Loucy (cell line): ENCODE results near the gene RBM6.

Experiments
- H2AFZ ChIP-seq: fragments of 200-600 bp; sonication (generic); 2 replicates; pipeline ENCODE4 v1.6.0; 2016; ENCODE audit warnings: antibody characterized with exemption, mild to moderate bottlenecking, low read length, moderate library complexity
- H3F3A ChIP-seq: fragments of 200-600 bp; 2 replicates; pipeline ENCODE4 v1.6.0; 2016; ENCODE audit warnings: antibody characterized with exemption, low read depth, mild to moderate bottlenecking
- H3K27me3 ChIP-seq: fragments of 200-600 bp; sonication (generic); 2 replicates; pipeline ENCODE4 v1.6.1; 2014; ENCODE audit warnings: low read length, mild to moderate bottlenecking; ENCODE audit not compliant: insufficient read depth, poor library complexity, severe bottlenecking
- H3K36me3 ChIP-seq: fragments of 200-600 bp; sonication (generic); 2 replicates; pipeline ENCODE4 v1.6.1; 2016; ENCODE audit warnings: low read length; ENCODE audit not compliant: insufficient read depth
- H3K4me1 ChIP-seq: fragments of 200-600 bp; sonication (generic); 2 replicates; pipeline ENCODE4 v1.5.1; 2014; ENCODE audit warnings: low read length, mild to moderate bottlenecking; ENCODE audit not compliant: insufficient read depth, poor library complexity, severe bottlenecking
- H3K4me2 ChIP-seq: fragments of 200-600 bp; sonication (generic); 2 replicates; pipeline ENCODE4 v1.6.0; 2014; ENCODE audit warnings: antibody characterized with exemption, low read length, low read depth, mild to moderate bottlenecking; ENCODE audit not compliant: poor library complexity, severe bottlenecking
- H3K4me3 ChIP-seq: fragments of 200-600 bp; sonication (generic); 2 replicates; pipeline ENCODE4 v1.5.1; 2014; ENCODE audit warnings: low read length, mild to moderate bottlenecking, mixed read lengths; ENCODE audit not compliant: poor library complexity, severe bottlenecking
- H3K79me2 ChIP-seq: fragments of 200-600 bp; sonication (generic); 2 replicates; pipeline ENCODE4 v1.6.1; 2014; ENCODE audit warnings: low read length; ENCODE audit not compliant: insufficient read depth
- H3K9ac ChIP-seq: fragments of 200-600 bp; sonication (generic); 2 replicates; pipeline ENCODE4 v1.6.0; 2014; ENCODE audit warnings: mild to moderate bottlenecking, low read depth, low read length, moderate library complexity; ENCODE audit not compliant: poor library complexity, severe bottlenecking
- H3K9me2 ChIP-seq: fragments of 200-600 bp; sonication (generic); replicated peaks from 2 replicates; pipeline ENCODE4 v1.6.1; 2016; ENCODE audit warnings: low read depth, low read length, mixed read lengths
- H3K9me3 ChIP-seq: fragments of 200-600 bp; sonication (generic); 2 replicates; pipeline ENCODE4 v1.6.1; 2014; ENCODE audit warnings: mild to moderate bottlenecking, antibody characterized with exemption, low read length, low read depth; ENCODE audit not compliant: insufficient read depth
- H4K20me1 ChIP-seq: fragments of 200-600 bp; sonication (generic); 2 replicates; pipeline ENCODE4 v1.6.0; 2014; ENCODE audit warnings: antibody characterized with exemption, low read length, mild to moderate bottlenecking; ENCODE audit not compliant: insufficient read depth, poor library complexity, severe bottlenecking
- EZH2phosphoT487 ChIP-seq: fragments of 200-600 bp; IDR thresholded peaks from 2 replicates; pipeline ENCODE4 v1.6.1; 2018; ENCODE audit warnings: antibody characterized with exemption, mild to moderate bottlenecking, moderate library complexity, borderline replicate concordance
- TF ChIP-seq, protein P1 (sequence below): fragments of 200-600 bp; sonication (generic); conservative IDR thresholded peaks from 2 replicates; pipeline ENCODE4 v1.5.1; 2014; ENCODE audit warnings: mild to moderate bottlenecking, antibody characterized with exemption, low read length

The RBM6 gene

DNA sequence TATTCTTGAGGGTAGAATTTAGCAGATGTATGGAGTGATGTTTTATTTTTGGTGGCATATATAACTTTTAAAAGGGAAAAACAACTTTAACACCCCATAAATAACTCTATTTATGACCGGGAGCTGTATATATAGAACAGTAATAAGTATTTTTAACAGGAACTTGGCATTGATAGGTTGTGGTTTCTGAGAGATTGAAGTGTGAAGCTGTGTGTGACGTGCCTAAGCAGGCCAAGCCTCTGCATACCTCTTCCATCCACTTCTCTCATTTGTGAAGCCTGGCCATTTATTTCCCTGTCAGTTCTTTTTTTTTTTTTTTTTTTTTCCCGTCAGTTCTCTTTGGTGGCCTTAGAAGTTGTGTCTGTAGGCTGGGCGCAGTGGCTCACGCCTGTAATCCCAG is 171.8 kb downstream of the RBM6 start:
- H3K9me3 ChIP-seq = no peaks in the 10 kb centered on the region
- H3K27me3 ChIP-seq = no peaks in the 10 kb centered on the region
- H3K36me3 ChIP-seq = peaks cover 96% of the 10 kb centered on the region
- H3K9me2 ChIP-seq = no peaks in the 10 kb centered on the region
- H3K79me2 ChIP-seq = no peaks in the 10 kb centered on the region
- no peak overlapping the region for H2AFZ ChIP-seq
- H3K9ac ChIP-seq = no peak overlapping the region
- H3K4me3 ChIP-seq = no peak overlapping the region
- no peak for TF ChIP-seq EZH2phosphoT487
- no peaks in the 10 kb centered on the region for H3K4me1 ChIP-seq
- H3F3A ChIP-seq = no peaks in the 10 kb centered on the region
- no peaks in the 10 kb centered on the region for H4K20me1 ChIP-seq
- no peak overlapping the region for H3K4me2 ChIP-seq

DNA sequence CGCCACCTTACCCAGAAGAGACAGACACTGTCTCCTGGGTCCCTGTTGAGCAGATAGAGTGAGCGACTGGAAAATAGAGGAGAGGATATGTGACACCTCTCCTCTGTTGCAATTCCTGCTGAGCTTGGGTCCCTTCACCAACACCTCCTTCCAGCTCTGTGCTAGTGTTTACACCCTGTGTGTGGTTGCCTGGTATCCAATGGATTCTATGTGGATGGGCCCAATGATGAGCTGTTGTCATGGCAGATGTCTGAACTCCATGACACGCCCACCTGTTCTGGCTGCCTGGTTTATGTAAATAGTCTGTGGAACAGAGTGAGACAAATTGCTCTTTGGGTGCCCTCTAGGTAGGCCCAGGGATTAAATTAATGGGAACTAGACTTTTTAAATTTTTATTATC is 172.5 kb downstream of the RBM6 start:
- H3F3A ChIP-seq = no peaks in the 10 kb centered on the region
- H3K36me3 ChIP-seq = peaks cover 96% of the 10 kb centered on the region
- no peaks in the 10 kb centered on the region for H3K4me1 ChIP-seq

DNA sequence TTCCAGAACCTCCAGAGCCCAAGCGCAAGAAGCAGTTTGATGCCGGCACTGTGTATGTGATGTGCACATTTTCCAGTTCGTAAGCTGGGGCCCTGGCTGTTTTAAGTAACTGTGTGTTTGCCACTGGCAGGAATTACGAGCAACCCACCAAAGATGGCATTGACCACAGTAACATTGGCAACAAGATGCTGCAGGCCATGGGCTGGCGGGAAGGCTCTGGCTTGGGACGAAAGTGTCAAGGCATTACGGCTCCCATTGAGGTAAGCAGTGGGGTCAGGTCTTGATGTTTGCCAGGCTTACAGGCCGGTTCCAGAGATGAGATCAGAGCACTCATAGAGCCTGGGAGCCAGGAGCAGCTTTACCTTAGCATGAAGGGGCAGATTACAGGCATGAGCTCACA is 177.2 kb downstream of the RBM6 start:
- no peak for TF ChIP-seq EZH2phosphoT487
- TF ChIP-seq, protein P1, sequence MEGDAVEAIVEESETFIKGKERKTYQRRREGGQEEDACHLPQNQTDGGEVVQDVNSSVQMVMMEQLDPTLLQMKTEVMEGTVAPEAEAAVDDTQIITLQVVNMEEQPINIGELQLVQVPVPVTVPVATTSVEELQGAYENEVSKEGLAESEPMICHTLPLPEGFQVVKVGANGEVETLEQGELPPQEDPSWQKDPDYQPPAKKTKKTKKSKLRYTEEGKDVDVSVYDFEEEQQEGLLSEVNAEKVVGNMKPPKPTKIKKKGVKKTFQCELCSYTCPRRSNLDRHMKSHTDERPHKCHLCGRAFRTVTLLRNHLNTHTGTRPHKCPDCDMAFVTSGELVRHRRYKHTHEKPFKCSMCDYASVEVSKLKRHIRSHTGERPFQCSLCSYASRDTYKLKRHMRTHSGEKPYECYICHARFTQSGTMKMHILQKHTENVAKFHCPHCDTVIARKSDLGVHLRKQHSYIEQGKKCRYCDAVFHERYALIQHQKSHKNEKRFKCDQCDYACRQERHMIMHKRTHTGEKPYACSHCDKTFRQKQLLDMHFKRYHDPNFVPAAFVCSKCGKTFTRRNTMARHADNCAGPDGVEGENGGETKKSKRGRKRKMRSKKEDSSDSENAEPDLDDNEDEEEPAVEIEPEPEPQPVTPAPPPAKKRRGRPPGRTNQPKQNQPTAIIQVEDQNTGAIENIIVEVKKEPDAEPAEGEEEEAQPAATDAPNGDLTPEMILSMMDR = no peak
- H2AFZ ChIP-seq = no peak overlapping the region
- H3K9me2 ChIP-seq = no peaks in the 10 kb centered on the region
- no peaks in the 10 kb centered on the region for H3K9me3 ChIP-seq
- no peak overlapping the region for H3K4me3 ChIP-seq
- H3K4me1 ChIP-seq = no peaks in the 10 kb centered on the region
- H4K20me1 ChIP-seq = no peaks in the 10 kb centered on the region
- peaks cover 90% of the 10 kb centered on the region for H3K36me3 ChIP-seq
- H3K4me2 ChIP-seq = no peak overlapping the region
- no peaks in the 10 kb centered on the region for H3K79me2 ChIP-seq
- no peaks in the 10 kb centered on the region for H3F3A ChIP-seq
- no peaks in the 10 kb centered on the region for H3K27me3 ChIP-seq
- no peak overlapping the region for H3K9ac ChIP-seq

More for the DNA sequence above, 172.5 kb downstream of the RBM6 start:
- Histone ChIP-seq H3K9me3 (no peaks in the 10 kb centered on the region), H4K20me1 (no peaks in the 10 kb centered on the region), H2AFZ (no peak overlapping the region), H3K27me3 (no peaks in the 10 kb centered on the region), H3K9me2 (no peaks in the 10 kb centered on the region), H3K79me2 (no peaks in the 10 kb centered on the region), H3K9ac (no peak overlapping the region), H3K4me3 (no peak overlapping the region), H3K4me2 (no peak overlapping the region)
- TF ChIP-seq EZH2phosphoT487 = no peak
- TF ChIP-seq, protein P1 = no peak

DNA sequence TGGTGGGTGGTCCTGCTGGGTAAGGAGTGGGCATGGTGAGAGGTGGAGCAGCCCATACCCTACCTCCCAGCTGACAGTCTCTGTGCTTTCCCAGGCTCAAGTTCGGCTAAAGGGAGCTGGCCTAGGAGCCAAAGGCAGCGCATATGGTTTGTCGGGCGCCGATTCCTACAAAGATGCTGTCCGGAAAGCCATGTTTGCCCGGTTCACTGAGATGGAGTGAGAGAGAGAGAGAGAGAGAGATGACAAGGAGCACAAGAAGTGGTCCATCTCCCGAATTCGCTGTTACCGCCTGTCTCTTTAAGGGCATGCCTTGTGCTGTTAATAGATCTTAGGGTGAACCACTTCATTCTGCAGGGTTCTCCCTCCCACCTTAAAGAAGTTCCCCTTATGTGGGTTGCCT is 178.3 kb downstream of the RBM6 start:
- H3K9ac ChIP-seq = no peak overlapping the region
- H3K36me3 ChIP-seq = peaks cover 79% of the 10 kb centered on the region
- H3K4me3 ChIP-seq = no peak overlapping the region
- no peaks in the 10 kb centered on the region for H3K9me3 ChIP-seq
- no peaks in the 10 kb centered on the region for H3K79me2 ChIP-seq
- H3K4me2 ChIP-seq = no peak overlapping the region
- no peaks in the 10 kb centered on the region for H3K27me3 ChIP-seq
- no peaks in the 10 kb centered on the region for H3K9me2 ChIP-seq
- TF ChIP-seq, protein P1 = no peak
- no peak for TF ChIP-seq EZH2phosphoT487
- H3F3A ChIP-seq = no peaks in the 10 kb centered on the region
- no peak overlapping the region for H2AFZ ChIP-seq
- H3K4me1 ChIP-seq = no peaks in the 10 kb centered on the region
- H4K20me1 ChIP-seq = no peaks in the 10 kb centered on the region
